Subcutaneous abdominal adipose tissue (tissue), 5 donors: ENCODE results near the gene MAGI3.
"Not testable (repeated sequence)": the region's sequence is repeated elsewhere in the genome, so short reads cannot be mapped to it uniquely, and the experiment has no call there.

Experiments
- H3K27ac ChIP-seq: one replicate; pipeline ENCODE4 v1.7.0; 2013; ENCODE audit warnings: low read depth, mild to moderate bottlenecking, inconsistent platforms, low read length, moderate library complexity
- H3K27me3 ChIP-seq, 5 donors: one replicate each; pipeline ENCODE4 v1.7.0; 2013; ENCODE audit warnings: low read length in 5 of 5, inconsistent platforms in 1 of 5; ENCODE audit not compliant: control insufficient read depth in 5 of 5, insufficient read depth in 4 of 5
- H3K36me3 ChIP-seq, 5 donors: one replicate each; pipeline ENCODE4 v1.7.0; 2013; ENCODE audit warnings: low read length in 5 of 5; ENCODE audit not compliant: control insufficient read depth in 5 of 5, insufficient read depth in 5 of 5
- H3K4me1 ChIP-seq, 5 donors: one replicate each; pipeline ENCODE4 v1.7.0; 2013; ENCODE audit warnings: low read length in 5 of 5, mild to moderate bottlenecking in 3 of 5, moderate library complexity in 1 of 5; ENCODE audit not compliant: control insufficient read depth in 5 of 5, insufficient read depth in 5 of 5
- H3K4me3 ChIP-seq, 5 donors: one replicate each; pipeline ENCODE4 v1.7.0; 2013; ENCODE audit warnings: low read length in 5 of 5, low read depth in 1 of 5
- H3K9ac ChIP-seq, 5 donors: one replicate each; pipeline ENCODE4 v1.7.0; 2013; ENCODE audit warnings: low read length in 5 of 5, mild to moderate bottlenecking in 4 of 5, moderate library complexity in 3 of 5
- H3K9me3 ChIP-seq, 5 donors: one replicate each; pipeline ENCODE4 v1.7.0; 2013; ENCODE audit warnings: low read length in 5 of 5; ENCODE audit not compliant: control insufficient read depth in 5 of 5
- donor health status: healthy.
- donor health status: healthy.
- donor health status: healthy.
- donor health status: healthy.
- donor health status: healthy.

MAGI3 gene

DNA sequence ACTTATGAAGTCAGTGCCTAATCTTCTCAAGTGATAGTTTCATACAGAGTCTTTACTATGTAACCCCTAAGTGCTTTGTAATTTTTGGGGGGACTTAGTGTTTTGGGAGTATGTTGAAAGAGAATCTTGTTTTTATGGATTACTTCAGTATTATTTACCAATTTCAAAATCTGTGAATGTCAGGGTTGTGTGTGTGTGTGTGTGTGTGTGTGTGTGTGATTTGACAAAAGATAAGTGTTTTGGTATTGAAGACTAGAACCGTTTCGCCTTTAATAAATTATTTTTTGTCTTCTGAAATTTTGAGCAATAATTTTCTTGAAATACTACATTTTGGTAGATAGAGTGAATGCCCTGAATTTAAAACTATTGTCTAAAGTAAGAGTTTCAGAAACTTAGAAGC lies 5.8 kb downstream of the MAGI3 start:
- Histone ChIP-seq H3K4me1 (peaks cover 0 to 33% (median 20%) of the 10 kb centered on the region in 5 donors), H3K27me3 (no peaks in the 10 kb centered on the region), H3K9ac (no peak overlapping the region), H3K27ac (no peak overlapping the region), H3K4me3 (no peak overlapping the region), H3K9me3 (no peaks in the 10 kb centered on the region), H3K36me3 (no peaks in the 10 kb centered on the region)

GRCh38 chr1:113396585-113396984 lies 6.3 kb downstream of the MAGI3 start:
- no peak overlapping the region for H3K4me3 ChIP-seq

DNA sequence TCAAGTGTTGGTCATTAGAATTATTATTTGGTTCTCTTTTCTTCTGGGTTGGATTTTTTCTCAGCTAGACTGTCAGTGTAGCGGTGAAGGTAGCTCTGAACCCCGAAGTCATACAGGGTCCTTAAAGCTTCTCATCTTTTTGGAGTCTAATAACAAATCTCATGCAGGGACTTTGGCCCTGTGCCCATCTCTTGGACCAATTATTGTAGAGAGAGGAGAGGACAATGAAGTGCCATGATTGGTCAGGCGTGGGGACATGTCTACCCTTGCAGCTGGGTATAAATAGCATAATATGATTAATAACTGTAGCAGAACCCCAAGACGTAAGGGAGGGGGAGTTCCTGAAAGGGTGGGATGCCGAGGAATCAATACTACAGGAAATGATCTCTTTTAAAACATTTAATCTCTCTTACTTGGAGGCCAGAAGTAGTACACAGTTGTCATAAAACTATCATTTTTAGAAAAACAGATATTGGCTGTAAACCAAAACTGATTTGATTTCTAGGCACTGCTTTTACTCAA lies 8.8 kb downstream of the MAGI3 start:
- H3K9me3 ChIP-seq, result no peaks in the 10 kb centered on the region
- H3K4me3 ChIP-seq, result no peak overlapping the region
- no peak overlapping the region for H3K27ac ChIP-seq
- no peaks in the 10 kb centered on the region for H3K27me3 ChIP-seq
- peaks cover 0 to 7% (median 0%) of the 10 kb centered on the region in 5 donors for H3K4me1 ChIP-seq
- no peaks in the 10 kb centered on the region for H3K36me3 ChIP-seq
- no peak overlapping the region for H3K9ac ChIP-seq

More at GRCh38 chr1:113396585-113396984, 6.3 kb downstream of the MAGI3 start:
- H3K36me3 ChIP-seq, result no peaks in the 10 kb centered on the region
- H3K9ac ChIP-seq, result no peak overlapping the region
- no peaks in the 10 kb centered on the region for H3K9me3 ChIP-seq
- no peaks in the 10 kb centered on the region for H3K27me3 ChIP-seq
- H3K27ac ChIP-seq, result no peak overlapping the region
- H3K4me1 ChIP-seq, result peaks cover 0 to 31% (median 15%) of the 10 kb centered on the region in 5 donors

GRCh38 chr1:113401067-113401466 lies 10.8 kb downstream of the MAGI3 start:
- no peak overlapping the region for H3K9ac ChIP-seq
- H3K36me3 ChIP-seq, result no peaks in the 10 kb centered on the region
- no peaks in the 10 kb centered on the region for H3K27me3 ChIP-seq
- no peaks in the 10 kb centered on the region for H3K4me1 ChIP-seq
- H3K9me3 ChIP-seq, result no peaks in the 10 kb centered on the region
- no peak overlapping the region for H3K27ac ChIP-seq
- no peak overlapping the region for H3K4me3 ChIP-seq

DNA sequence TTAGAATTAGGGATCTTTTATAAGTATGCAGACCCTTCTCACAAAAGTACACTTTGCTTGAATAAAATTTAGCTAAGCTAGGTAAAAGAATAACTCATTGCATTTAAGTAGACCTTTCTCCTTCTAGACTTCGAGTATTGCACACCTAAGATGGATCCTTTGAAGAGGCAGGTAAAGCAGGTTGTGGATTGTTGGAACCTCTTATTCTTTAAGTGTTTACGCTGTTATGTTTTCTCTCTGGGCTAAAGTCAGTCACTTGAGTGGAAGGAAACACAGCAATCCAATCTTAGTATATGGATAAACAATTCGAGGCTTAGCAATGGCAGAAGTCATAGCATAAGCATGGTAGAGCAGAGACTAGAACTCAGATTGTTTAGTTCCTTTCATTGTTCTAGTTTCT lies 11.4 kb downstream of the MAGI3 start:
- Histone ChIP-seq H3K27ac (no peak overlapping the region), H3K27me3 (no peaks in the 10 kb centered on the region), H3K36me3 (no peaks in the 10 kb centered on the region), H3K9me3 (no peaks in the 10 kb centered on the region), H3K4me1 (no peaks in the 10 kb centered on the region), H3K4me3 (no peak overlapping the region), H3K9ac (no peak overlapping the region)

- no peak overlapping the region for H3K9ac ChIP-seq
- no peaks in the 10 kb centered on the region for H3K36me3 ChIP-seq
- no peaks in the 10 kb centered on the region for H3K4me1 ChIP-seq
- no peaks in the 10 kb centered on the region for H3K27me3 ChIP-seq
- H3K9me3 ChIP-seq, result no peaks in the 10 kb centered on the region
- H3K27ac ChIP-seq, result no peak overlapping the region
- no peak overlapping the region for H3K4me3 ChIP-seq
Observed at GRCh38 chr1:113403065-113403464, 12.8 kb downstream of the MAGI3 start.

- Histone ChIP-seq H3K9me3 (no peaks in the 10 kb centered on the region), H3K36me3 (no peaks in the 10 kb centered on the region), H3K9ac (no peak overlapping the region), H3K4me3 (no peak overlapping the region), H3K4me1 (peaks cover 0 to 1% (median 0%) of the 10 kb centered on the region in 5 donors), H3K27ac (no peak overlapping the region), H3K27me3 (no peaks in the 10 kb centered on the region)
Observed at GRCh38 chr1:113405573-113405972, 15.3 kb downstream of the MAGI3 start.

- H3K27ac ChIP-seq, H3K4me1 ChIP-seq, H3K36me3 ChIP-seq, H3K27me3 ChIP-seq, H3K4me3 ChIP-seq, H3K9ac ChIP-seq, H3K9me3 ChIP-seq: not testable (repeated sequence)
Observed at GRCh38 chr1:113406149-113406548, 15.8 kb downstream of the MAGI3 start.

- H3K27me3 ChIP-seq, result no peaks in the 10 kb centered on the region
- no peak overlapping the region for H3K27ac ChIP-seq
- H3K36me3 ChIP-seq, result no peaks in the 10 kb centered on the region
- H3K9ac ChIP-seq, result no peak overlapping the region
- H3K4me1 ChIP-seq, result peaks cover 0 to 2% (median 0%) of the 10 kb centered on the region in 5 donors
- H3K4me3 ChIP-seq, result no peak overlapping the region
- H3K9me3 ChIP-seq, result no peaks in the 10 kb centered on the region
Observed at GRCh38 chr1:113409363-113409762, 19.0 kb downstream of the MAGI3 start.

DNA sequence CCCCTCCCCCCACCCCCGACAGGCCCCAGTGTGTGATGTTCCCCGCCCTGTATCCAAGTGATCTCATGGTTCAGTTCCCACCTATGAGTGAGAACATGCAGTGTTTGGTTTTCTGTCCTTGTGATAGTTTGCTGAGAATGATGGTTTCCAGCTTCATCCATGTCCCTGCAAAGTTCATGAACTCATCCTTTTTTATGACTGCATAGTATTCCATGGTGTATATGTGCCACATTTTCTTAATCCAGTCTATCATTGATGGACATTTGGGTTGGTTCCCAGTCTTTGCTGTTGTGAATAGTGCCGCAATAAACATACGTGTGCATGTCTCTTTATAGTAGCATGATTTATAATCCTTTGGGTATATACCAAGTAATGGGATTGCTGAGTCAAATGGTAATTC lies 21.7 kb downstream of the MAGI3 start:
- H3K27ac ChIP-seq, H3K4me3 ChIP-seq, H3K9me3 ChIP-seq, H3K27me3 ChIP-seq, H3K9ac ChIP-seq, H3K36me3 ChIP-seq, H3K4me1 ChIP-seq: not testable (repeated sequence)
